Neural cell (in vitro differentiated cells): Measurements from ENCODE around the gene ARHGEF11.

Experiments used
- SMC3 ChIP-seq: fragments of 450-650 bp; conservative IDR thresholded peaks from 2 replicates; pipeline ENCODE4 v1.6.1; 2014; ENCODE audit warnings: antibody characterized with exemption, mild to moderate bottlenecking, moderate library complexity; ENCODE audit not compliant: poor library complexity
- TF ChIP-seq, protein P1 (sequence below): fragments of 450-650 bp; IDR thresholded peaks from 2 replicates; pipeline ENCODE4 v1.5.1; 2014; ENCODE audit warnings: antibody characterized with exemption, mild to moderate bottlenecking, moderate library complexity; ENCODE audit not compliant: poor library complexity, severe bottlenecking
- TF ChIP-seq, protein P2 (sequence below): IDR thresholded peaks from 2 replicates; pipeline ENCODE4 v1.6.1; 2012; ENCODE audit warnings: borderline replicate concordance

DNA sequence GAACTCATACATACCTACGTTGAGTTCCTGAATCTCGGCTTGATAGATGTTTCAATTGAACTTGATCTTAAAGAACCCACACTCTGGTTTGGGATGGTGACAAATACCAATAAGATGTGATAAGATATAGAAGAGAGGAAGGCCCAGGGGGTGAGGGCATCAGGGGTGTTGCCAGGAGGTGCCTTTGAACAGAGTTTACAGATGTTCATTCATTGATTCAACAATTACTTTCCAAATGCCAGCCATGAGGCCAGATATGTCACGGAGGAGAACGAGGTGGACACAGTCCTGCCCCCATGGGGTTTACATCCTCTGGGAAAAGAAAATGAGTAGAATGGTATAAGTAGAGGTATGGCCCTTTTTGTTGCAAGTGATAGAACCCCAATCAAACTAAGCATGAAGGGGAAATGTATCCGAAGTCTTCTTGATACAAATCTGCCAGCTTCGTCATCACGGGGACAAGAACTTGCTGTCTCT, 124.5 kb downstream of the ARHGEF11 start:
- TF ChIP-seq, protein P1, sequence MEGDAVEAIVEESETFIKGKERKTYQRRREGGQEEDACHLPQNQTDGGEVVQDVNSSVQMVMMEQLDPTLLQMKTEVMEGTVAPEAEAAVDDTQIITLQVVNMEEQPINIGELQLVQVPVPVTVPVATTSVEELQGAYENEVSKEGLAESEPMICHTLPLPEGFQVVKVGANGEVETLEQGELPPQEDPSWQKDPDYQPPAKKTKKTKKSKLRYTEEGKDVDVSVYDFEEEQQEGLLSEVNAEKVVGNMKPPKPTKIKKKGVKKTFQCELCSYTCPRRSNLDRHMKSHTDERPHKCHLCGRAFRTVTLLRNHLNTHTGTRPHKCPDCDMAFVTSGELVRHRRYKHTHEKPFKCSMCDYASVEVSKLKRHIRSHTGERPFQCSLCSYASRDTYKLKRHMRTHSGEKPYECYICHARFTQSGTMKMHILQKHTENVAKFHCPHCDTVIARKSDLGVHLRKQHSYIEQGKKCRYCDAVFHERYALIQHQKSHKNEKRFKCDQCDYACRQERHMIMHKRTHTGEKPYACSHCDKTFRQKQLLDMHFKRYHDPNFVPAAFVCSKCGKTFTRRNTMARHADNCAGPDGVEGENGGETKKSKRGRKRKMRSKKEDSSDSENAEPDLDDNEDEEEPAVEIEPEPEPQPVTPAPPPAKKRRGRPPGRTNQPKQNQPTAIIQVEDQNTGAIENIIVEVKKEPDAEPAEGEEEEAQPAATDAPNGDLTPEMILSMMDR: no peak
- no peak for TF ChIP-seq SMC3
- TF ChIP-seq, protein P2, sequence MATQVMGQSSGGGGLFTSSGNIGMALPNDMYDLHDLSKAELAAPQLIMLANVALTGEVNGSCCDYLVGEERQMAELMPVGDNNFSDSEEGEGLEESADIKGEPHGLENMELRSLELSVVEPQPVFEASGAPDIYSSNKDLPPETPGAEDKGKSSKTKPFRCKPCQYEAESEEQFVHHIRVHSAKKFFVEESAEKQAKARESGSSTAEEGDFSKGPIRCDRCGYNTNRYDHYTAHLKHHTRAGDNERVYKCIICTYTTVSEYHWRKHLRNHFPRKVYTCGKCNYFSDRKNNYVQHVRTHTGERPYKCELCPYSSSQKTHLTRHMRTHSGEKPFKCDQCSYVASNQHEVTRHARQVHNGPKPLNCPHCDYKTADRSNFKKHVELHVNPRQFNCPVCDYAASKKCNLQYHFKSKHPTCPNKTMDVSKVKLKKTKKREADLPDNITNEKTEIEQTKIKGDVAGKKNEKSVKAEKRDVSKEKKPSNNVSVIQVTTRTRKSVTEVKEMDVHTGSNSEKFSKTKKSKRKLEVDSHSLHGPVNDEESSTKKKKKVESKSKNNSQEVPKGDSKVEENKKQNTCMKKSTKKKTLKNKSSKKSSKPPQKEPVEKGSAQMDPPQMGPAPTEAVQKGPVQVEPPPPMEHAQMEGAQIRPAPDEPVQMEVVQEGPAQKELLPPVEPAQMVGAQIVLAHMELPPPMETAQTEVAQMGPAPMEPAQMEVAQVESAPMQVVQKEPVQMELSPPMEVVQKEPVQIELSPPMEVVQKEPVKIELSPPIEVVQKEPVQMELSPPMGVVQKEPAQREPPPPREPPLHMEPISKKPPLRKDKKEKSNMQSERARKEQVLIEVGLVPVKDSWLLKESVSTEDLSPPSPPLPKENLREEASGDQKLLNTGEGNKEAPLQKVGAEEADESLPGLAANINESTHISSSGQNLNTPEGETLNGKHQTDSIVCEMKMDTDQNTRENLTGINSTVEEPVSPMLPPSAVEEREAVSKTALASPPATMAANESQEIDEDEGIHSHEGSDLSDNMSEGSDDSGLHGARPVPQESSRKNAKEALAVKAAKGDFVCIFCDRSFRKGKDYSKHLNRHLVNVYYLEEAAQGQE: no peak
